Activated CD4-positive, CD25-positive, alpha-beta regulatory T cell treated with anti-CD3 and anti-CD28 coated beads, Interleukin-2, amount 50 U/mL, for 72 hours (primary cell): Measurements from ENCODE around the gene HSPA4.
A peak's percentile ranks its signal among the peaks of the same experiment; 100 is the strongest.
"Not testable (repeated sequence)": the region's sequence is repeated elsewhere in the genome, so short reads cannot be mapped to it uniquely, and the experiment has no call there.

Source experiments
- DNase-seq: peaks from one replicate; pipeline ENCODE4 v3.0.0; 2021

The HSPA4 gene

DNA sequence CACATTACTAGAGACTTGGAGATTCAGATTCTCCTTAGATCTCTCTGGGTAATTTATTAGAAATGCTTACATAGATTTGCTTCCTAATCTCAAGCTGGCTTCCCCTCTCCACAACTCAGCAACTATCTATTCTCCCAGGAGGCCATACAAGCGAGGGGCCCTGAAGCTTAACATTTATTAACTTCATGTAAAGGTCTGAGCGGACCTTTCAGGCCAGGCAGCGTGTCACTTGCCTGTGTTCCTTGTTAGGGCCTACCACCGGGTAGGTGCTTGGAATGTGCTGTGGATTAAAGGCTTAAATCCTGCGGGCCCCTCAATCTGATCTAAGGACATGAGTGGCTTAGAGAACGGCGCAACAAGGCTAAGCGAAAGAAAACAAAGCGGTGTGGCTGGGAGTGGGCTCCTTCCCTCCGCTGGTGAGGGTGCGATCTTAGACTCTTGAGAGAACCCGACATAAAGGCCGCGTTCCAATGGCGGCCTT is 712 bp upstream of the HSPA4 start:
- no peak for DNase-seq

DNA sequence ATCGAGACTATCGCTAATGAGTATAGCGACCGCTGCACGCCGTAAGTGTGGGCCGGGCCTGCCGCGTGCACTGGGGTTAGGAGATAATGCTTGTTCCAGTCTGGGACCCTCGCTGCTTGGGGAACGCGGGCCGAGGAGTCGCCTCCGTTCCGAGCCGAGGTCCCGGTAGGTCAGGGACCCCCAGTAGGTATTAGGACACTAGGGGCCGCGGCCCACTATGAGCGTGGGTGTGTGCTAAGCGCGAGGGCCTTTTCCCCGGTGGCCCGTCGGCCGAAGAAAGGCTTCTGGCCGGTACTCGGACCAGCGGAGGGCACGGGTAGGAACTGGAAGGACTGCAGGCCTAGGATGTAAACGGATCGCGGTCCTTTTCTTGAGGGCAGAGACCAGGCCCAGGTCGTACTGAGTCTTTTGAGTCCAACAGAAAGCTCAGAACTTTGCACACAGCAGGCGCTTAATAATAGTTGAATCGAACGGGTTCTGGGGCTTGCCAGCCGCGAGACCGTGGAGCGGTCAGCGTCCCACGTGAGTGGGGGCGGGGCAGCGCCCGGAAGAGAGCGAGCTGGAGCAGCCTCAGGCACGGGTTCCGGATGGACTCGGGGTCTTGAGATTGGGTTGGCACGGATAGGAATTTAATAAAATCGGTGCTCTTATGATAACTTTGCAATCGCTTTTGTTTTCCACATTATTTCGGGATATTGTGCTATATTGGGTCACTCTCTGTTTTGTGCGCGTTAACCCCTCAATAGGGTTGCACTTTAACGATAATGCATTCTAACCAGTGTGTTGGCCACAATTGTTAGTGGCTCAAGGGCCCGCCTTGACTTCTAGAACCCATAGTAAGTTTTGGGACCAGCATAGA is 733 bp downstream of the HSPA4 start:
- peak; percentile 75 for DNase-seq

DNA sequence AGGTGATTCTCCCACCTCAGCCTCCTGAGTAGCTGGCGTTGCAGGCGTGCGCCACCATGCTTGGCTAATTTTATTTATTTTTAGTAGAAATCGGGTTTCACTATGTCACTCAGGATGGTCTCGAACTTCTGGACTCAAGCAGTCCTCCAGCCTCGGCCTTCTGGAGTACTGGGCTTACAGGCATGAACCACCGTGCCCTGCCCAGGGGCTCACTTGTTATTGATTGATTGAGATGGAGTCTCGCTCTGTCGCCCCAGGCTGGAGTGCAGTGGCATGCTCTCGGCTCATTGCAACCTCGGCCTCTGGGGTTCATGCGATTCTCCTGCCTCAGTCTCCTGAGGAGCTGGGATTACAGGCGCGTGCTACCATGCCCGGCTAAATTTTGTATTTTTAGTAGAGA is 1.6 kb downstream of the HSPA4 start:
- no peak for DNase-seq

DNA sequence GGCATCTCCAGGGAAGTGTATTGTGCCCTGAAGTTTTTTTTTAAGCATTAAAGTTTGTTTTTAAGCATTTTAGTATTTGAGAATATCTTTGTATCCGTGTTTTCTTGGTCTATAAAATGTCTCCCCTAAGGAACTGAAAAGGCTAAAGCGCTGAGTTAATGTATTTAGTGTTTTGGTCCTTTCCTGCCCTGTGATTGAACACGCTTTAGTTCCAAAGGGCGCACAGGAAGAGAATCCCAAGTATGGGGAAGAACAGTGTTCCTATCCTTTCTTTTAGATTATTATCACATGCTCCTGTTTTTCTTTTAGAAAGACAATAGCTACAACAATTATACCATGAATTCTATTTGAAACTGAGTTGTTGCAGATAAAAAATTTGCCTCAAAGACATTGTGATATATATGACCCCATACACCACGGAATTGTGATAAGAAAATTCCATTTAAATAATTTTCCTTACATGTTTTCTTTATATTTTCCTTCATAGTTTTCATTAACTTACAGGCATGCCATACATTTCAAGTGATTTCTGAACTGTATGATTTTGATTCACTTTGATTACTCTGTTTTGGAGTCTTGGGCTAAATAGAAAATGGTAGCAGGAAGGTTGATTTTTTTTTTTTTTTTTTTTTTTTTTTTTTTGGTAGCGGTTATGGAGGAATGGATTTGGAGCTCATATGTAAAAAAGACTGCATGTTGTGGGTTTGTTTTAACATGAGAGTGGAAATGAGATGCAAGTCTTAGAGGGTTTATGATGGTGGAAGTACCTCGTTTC is 3.1 kb downstream of the HSPA4 start:
- no peak for DNase-seq

DNA sequence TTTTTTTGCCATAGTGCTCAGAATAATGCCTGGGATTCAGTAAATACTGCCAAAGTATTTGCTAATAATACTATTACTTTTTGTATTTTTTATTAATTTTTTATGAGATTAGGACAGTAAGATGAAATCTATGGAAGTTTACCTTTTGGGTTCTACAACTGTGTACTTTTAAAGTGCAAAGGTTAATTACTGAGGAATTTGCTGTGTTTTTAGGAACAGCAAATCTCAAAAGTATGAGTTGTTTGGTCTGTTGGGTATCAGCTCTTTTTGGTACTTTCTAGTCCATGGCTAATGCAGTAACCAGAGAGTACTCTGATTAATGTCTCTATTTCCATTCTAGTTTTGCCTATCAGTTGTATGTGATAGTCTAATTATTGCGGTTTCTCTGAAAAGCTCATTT is 5.1 kb downstream of the HSPA4 start:
- no peak for DNase-seq

DNA sequence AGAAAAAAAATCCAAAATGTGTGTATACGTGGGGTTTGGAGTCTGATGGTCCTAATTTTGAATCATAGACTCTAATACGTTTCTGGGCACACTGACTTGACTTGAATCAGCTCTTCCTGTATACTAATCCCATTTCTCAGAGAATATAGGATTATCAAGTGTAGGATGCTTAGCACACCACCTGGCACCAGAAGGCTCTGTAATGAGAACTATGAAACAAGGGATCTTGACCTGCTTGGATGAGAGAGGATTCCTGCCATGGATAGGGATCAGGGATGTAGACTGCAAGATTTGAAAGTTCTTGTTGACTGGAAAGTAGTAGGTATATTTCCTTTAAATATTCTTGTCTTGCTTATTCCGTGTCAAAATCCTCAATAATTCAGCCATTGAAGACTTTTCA is 7.8 kb downstream of the HSPA4 start:
- no peak for DNase-seq

DNA sequence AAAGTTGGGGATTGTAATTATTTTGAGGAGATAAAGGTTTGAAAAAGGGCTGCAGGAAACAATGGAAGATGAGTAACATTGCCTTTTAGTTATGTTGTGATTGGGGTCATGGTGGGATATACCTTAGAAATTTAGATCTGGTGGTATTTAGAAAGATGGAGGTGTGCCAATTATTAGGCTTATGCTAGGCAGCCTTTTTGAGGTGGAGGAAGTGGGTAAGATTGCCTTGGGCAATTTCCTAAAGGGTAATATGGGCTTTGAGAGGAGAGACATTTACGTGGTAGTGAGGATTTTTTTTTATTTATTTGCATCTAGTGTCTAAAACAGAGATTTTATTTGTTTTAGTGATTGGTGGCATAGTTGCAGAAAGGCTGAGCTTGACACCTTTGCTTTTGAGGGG is 10.5 kb downstream of the HSPA4 start:
- no peak for DNase-seq

DNA sequence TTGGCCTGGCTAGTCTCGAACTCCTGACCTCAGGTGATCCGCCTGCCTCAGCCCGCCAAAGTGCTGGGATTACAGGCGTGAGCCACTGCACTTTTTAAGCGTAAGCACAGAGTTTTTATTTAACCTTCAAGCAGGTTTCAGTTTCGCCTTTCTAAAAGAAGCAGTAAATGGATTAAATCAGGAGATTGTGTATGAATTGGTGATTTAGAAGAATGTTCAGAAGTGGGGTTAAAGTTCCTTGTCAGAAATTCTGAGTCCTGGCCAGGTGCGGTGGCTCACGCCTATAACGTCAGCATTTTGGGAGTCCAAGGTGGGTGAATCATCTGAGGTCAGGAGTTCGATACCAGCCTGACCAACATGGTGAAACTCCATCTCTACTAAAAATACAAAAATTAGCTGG is 12.2 kb downstream of the HSPA4 start:
- no peak for DNase-seq

DNA sequence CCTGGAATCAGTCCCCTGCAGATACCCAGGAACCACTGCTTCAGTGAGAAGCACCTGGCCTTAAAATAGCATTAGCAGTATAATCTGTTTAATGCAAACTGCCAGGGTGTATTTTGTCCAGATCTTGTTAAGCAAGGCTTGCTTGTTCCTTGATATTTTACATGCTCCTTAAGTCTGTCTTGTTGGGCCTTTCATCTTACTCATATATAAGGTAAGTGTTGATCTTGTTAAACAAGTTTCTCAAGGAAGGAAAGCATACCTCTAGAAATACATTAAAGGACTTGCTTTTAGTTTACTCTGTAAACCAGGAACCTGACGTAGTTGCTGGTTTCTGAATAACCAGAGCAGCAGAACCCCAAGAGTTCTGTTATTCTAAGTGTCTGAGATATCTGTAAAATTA is 13.7 kb downstream of the HSPA4 start:
- DNase-seq: no peak

DNA sequence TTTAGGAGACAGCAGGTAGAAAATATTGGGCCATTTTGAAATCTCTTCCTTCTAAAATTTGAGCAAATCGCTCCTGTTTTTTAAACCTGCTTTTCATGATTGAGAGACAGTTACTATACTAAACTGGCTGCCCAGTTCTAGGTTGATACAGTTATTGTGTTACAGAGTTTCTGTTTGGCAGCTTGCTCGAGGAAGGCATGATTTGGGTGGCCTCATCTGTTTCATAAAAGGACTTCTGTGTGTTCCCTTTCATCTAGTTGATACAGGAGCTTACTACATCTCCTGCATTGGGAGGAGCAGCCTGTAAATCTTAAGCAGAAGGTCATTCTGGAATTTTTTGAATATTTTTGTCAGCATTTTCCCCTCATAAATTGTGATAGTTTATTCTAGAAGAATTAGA is 14.2 kb downstream of the HSPA4 start:
- no peak for DNase-seq

DNA sequence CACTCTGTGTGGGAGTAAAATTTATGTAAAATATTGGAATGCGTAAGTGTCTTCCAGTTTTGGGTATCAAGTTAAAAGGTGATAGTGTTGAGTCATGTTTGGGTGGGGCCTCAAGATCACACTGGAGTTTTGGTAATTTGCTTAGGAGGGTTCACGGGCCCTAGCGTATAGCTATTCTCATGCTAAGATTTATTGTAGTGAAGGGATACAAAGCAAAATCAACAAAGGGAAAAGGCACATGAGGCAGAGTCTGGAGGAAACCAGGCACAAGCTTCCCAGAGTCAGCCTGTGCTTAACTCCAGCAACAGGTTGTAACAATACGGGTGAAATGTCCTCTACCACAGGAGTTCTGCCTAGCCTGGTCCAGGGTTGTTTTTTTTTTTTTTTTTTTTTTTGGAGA is 20.2 kb downstream of the HSPA4 start:
- no peak for DNase-seq

DNA sequence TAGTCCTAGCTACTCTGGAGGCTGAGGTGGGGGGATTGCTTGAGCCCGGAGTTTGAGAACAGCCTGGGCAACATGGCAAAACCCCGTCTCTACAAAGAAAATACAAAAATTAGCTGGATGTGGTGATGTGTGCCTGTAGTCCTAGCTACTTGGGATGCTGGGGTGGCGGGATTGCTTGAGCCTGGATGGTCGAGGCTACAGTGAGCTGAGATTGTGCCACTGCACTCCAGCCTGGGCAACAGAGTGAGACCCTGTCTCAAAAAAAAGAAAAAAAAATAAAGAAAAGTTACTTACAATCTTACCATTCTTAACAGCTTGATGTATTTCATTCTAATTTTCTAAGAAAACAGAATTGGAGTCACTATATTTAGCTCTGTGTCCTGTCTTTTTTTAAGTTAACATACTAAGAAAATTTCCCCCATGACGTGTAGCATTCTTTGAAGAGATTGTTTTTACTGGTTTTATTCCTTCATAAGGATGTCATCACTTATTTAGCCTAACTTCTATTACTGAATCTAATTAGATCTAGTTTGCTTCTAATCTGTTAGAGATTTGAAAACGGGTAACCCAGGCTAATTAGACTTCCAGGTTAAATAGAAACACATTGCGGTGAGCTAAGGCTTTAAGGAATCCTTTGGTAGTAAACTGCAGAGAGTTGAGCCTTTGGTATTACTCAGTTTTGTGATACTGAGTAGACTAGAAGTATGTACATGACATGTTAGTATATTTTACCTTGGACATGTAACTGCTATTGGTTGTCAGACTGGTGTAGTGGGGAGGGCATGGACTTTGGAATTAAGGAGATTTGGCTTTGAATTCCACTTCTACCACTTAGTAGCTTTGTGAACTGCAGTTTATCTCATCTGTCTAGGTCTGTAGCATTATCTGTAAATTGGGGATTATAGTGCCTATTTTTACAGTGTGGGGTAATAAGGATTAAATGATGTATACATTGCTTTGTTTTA is 24.0 kb downstream of the HSPA4 start:
- no peak for DNase-seq

DNA sequence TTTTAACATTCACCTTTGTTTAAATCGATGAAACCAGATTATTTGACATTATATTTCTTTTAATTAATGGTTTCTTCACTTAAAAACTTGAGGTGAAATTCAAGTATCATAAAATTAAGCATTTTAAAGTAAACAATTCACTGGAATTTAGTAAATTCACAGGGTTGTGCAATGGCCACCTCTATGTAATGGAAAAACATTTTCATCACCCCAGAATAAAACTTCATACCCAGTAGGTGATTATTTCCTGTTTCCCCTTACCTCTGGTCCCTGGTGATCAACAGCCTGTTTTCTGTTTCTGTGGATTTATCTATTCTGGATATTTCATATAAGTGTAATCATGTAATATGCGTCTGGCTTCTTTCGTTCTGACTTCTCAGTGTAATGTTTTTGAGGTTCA is 27.2 kb downstream of the HSPA4 start:
- no peak for DNase-seq

DNA sequence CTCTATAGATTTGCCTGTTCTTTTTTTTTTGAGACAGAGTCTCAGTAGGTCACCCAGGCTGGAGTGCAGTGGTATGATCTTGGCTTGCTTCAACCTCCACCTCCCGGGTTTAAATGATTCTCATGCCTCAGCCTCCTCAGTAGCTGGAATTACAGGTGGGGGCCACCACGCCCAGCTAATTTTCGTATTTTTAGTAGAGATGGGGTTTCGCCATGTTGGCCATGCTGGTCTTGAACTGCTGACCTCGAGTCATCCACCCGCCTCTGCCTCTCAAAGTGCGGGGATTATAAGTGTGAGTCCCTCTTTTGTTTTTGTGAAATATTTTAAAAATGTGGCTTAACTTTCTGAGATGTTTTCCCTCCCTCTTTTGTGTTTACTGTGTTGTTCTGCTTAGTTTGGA is 29.2 kb downstream of the HSPA4 start:
- DNase-seq: no peak

DNA sequence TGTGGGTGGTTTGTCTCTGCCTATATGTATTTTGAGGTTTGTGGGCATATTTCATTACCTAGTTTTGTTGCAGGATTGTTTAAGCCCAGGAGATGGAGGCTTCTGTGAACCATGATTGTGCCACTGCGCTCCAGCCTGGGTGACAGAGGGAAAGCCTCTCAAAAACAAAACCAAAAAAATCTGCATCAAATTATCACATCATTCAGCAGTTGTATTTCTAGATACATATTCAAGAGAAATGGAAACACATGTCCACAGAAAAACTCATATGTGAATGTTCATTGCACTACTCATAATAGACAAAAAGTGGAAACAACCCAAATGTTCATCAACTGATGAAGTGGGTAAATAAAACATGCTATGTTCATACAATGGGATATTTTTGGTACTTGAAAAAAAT is 29.9 kb downstream of the HSPA4 start:
- DNase-seq: no peak

DNA sequence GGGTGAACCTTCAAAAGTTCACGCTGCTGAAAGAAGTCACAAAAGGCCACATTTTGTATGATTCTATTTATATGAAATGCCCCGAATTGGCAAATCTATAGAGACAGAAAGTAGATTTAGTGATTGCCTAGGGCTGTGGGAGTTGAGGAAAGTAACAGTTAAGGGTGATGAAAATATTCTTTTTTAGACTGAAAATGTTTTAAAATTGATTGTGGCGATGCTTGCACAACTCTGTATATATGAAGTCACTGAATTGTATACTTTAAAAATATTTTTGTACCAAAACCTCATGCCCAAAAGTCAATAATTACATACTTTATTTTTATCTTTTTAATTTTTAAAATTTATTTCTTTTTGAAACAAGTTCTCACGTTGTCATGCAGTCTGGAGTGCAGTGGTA is 30.3 kb downstream of the HSPA4 start:
- no peak for DNase-seq

DNA sequence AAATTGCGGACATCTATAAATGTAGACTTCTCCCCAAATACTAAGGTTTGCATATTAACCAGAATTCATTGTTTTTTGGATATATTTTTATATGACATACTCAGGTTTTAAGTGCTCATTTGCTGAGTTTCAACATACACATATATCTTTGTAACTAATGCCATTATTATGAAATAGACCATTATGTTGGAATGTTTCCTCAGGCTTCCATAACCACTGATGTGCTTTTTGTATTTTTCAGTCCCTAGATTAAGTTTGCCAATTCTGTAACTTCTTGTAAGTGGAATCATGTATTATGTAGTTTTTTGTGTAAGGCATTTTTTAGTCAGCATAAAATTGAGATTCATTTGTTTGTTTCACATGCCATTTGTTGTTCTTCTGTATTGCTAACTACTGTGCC is 32.1 kb downstream of the HSPA4 start:
- no peak for DNase-seq

DNA sequence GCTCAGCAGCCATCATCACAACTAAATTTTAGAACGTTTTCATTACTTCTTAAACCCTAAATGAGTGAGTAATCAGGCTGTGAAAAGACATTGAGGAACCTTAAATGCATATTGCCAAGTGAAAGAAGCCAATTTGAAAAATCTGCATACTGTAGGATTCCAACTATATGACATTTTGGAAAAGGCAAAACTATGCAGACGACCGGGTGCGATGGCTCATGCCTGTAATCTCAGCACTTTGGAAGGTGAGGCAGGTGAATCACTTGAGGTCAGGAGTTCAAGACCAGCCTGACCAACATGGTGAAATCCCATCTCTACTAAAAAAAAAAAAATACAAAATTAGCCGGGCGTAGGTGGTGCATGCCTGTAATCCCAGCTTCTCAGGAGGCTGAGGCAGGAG is 33.4 kb downstream of the HSPA4 start:
- not testable (repeated sequence) for DNase-seq

DNA sequence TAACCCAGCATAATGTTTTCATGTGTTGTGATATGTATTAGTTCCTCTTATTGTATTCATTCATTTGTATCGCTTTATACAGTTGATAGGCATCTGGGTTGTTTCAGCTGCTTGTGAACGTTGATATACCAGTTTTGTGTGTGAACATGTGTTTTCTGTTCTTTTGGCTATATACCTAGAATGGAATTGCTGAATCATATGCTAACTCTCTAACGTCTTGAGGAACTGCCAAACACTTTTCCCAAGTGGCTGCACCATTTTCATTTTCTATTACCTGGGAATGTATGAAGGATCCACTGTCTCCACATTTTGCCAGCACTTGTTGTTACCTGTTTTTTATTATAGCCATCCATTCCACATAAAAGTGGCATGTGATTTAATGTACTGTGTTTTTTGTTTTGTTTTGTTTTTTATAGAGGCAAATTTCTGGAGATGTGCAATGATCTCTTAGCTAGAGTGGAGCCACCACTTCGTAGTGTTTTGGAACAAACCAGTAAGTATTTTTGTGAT is 34.6 kb downstream of the HSPA4 start:
- no peak for DNase-seq

DNA sequence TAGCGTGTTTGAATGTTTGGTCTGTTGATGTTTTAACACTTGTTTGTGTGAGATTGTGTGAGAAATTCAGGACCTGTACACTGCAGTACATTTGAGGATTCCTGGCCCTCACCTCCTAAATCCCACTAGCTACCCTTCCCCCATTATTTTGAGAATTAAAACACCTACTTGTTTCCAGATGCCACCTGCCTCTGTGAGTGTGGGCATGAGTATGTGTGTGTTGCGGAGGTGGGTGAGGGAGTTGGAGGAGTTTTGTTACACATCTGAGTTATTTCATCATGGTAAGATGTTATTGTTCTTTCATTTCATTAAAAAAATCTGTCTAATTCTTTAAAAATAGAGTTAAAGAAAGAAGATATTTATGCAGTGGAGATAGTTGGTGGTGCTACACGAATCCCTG is 36.3 kb downstream of the HSPA4 start:
- no peak for DNase-seq

DNA sequence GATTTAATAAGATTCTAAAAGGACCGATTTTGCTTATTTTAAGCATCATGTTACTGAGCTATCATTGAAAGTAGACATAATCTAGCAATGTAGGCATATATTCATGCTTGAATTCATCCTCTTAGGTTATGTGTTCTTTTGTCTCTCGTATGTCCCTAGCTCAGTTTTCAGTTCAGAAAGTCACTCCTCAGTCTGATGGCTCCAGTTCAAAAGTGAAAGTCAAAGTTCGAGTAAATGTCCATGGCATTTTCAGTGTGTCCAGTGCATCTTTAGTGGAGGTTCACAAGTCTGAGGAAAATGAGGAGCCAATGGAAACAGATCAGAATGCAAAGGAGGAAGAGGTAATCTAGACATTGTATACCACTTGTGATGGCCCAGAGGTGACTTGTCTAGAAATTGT is 39.2 kb downstream of the HSPA4 start:
- no peak for DNase-seq

DNA sequence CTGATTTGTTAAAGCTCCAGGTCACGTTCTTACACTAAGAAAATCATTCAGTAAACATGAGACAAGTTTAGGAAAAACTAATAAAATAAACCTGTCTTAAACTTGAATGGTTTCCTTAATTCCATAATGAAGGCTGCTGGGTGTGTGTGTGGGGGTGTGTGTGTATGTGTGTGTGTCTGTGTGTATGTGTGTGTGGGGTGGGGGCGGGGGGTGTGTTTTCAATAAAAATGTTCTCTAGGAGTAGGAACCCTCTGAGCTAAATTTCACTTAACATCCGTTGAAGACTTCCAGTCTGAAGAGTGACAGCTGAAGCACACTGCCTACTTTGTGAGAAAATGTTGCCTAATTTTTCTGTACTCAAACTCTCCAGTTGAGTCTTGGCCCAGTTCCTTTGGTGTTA is 54.5 kb downstream of the HSPA4 start:
- DNase-seq: no peak
